Endothelial cell of hepatic sinusoid (primary cell): Measurements from ENCODE around the gene HAPSTR1.

ENCODE experiments used
- in situ Hi-C: cut with HindIII; loops from 2 replicates; pipeline ENCODE4 v1.10.0; 2017; ENCODE audit warnings: low sequenced_read_pairs

The HAPSTR1 gene

DNA sequence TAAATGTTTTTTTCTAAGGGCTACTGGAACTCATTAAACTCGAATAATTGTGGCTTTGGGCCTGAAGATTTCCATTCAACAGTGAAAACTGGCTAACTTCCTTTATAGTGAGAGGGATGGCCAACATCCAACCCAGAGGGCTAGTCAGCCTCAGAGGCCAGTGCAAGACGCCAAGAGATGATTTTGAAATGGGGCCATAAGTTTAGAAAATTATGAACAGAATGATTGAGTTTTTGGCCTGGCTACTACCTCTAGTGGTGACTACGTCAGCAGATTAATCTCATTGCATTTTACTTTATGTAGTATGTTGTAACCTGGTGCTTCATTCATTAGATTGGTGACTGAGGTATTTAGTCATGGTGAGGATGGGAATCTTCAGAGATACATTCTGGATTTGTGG is 28.4 kb downstream of the HAPSTR1 start:
- in situ Hi-C loops: loop anchor here (5.0 to 10.0 kb wide), 2 partner anchors 105 to 192 kb away; no protein-coding TSS in a partner anchor

DNA sequence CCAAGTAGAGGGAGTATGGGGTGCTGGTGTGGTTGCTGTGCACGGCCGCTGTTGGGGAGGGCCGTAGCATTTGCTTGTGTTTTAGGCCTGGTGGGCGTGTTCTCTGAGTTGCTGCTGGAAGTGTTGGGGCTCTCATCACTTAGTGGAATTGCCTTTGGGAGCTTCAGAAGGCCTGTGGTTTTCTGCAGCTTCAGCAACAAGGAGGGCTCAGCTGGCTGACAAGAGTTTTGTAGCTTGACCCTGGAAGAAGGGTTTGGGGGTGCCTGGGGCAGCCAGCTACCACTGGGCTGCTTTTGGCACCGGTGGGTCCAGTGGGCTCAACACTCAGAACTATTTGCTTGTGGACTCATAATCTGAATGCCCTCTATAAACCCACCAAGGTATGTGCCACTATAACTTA is 30.9 kb downstream of the HAPSTR1 start:
- in situ Hi-C loops: no loop called here

DNA sequence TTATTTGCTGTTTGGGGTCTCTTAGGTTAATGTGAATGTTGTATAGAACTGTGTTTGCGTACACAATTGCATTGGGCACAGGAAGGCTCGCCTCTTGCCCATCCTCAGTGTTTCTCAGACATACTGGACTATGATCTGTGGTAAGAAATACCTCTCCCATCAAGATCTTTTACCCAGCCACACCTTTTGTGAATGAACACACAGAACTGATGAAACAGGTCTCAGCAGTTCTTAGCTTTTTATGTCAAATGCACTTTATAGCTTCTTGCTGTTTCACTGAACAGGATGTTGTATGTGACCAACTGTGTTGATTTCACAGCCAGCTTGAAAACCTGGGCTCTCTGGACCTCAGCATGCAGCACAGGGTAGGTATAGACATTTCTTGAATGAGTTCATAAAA is 31.5 kb downstream of the HAPSTR1 start:
- in situ Hi-C loops: no loop called here

DNA sequence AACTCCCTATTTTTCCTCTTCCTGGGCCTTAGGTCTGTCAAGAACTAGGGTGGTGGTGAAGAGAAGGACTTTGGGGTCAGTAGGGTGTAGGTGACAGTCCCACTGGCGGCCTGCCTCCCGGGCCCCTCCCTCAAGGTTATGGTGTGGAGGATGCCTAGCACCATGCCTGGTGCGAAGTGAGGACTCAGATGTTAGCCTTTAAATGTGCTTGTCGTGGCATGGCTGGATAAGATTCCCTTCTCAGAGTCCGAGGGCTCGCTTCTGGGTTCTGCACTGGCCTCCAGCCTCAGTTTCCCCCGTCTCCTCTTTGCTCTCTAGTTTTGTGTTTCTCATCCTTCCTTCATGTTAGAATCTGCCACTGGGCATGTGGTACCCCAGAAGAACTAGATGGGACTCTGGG is 32.0 kb downstream of the HAPSTR1 start:
- in situ Hi-C loops: no loop called here

DNA sequence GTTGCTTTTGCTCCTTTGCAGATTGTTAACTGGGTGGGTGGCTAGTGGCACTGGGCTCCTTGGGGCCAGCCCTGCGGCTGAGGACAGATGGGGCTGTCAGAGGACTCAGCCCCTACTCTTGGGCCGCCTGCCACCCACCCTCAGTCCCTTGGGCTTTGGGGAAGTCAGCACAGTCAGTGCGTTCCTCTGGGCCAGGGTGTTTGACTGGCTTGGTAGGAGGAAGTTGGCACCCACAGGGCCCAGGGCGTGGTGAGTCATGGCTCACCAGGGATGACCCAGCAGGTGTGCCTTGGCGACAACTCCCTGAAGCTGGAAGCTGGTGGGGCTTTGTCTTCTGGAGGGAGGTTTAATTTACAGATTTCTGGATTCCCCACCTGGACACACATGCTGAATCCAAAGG is 32.4 kb downstream of the HAPSTR1 start:
- in situ Hi-C loops: no loop called here

DNA sequence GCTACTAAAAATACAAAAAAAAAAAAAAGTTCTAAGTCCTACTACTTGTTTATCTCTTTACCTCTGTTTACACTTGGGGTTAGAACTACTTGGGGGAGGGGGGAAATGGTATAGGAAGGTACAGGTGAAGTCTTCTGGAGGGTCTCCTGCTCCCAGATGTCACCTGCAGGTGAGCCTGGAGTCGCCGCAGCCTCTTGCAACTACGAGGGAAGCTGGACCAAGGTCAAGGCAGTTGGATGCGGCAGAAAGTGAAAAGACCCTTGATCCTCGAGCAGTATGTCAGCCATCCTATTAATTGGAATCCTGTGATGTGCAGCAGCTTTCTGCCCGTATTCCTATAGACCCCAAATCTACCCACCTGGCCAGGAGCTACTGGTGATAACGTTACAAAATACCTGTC is 33.0 kb downstream of the HAPSTR1 start:
- in situ Hi-C loops: no loop called here

DNA sequence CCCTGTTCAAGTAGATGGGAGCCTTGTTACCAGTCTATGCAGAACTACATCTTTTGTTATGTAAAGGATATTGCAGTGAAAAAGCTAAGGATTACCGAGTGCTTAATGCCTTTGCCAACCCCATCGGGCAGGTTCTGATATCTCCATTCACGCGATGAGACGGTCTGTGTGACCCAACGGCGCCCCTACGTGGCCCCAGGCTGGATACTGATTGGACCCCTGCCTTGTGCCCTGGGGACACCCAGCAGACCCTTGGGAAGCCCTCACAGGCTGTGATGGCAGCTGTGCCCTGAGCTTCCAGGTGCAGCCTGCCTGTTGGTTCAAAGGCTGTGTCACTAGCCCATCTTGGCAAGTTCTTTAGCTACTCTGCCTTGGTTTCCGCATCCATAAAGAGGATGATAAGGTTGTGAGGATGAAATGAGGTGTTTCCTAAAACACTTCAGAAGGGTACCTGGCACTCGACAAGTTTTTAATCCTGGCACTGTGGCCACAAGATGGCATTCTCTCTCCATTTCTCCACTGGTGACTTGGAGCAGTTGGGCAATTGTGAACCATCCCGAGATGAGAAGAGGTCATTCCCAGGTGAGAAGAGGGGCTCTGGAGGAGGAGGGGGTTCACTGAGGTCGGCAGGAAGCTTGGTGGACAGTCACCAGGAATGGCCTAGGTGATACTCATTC is 33.6 kb downstream of the HAPSTR1 start:
- in situ Hi-C loops: no loop called here

DNA sequence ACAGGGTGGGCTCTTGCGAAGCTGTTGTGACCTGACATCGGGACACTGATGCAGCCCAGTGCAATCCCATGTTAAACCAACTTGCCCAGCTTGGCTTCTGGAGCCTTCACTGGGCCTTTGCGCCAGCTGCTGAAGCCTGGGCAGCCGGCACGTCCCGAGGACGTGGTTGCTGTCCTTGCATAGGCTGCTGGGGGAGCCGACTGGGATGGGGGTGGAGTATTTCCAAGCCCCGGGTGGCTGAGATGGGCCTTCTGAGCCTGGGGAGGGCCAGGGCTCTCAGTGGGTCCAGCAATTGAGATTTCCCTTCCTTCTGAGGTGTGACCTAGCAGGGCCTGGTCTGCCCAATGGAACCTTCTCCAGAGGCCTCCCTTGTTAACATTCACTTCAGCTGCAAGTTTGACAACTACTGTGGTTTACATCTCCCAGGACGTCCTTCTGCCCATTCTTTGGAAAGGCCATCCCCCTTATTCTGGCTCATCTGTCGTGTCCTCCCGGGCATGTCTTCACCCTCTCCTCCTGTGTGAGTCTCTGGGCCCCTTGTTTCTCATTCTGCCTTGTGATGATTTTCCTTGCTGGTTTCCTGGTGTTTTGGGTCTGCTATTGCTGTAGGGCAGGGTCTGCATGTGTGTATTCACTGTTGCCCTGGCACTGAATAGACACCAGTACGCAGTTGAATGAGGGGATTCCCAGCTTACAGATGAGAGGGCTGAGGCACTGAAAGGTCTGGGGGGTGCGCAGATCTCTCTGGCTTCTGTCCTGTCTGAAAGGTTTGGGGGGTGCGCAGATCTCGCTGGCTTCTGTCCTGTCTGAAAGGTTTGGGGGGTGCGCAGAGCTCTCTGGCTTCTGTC is 34.4 kb downstream of the HAPSTR1 start:
- in situ Hi-C loops: no loop called here

DNA sequence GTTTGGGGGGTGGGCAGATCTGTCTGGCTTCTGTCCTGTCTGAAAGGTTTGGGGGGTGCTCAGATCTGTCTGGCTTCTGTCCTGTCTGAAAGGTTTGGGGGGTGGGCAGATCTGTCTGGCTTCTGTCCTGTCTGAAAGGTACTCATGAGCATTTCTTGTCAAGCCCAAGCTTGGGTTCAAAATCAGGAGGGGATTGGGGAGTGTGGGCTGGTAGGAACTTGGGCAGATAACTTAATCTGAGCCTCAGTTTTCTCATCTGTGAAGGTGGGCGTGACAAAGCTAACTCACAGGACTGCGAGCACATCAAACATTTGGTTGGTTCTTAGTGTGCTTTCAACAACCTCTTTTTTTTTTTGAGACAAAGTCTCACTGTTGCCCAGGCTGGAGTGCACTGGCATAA is 35.2 kb downstream of the HAPSTR1 start:
- in situ Hi-C loops: no loop called here

DNA sequence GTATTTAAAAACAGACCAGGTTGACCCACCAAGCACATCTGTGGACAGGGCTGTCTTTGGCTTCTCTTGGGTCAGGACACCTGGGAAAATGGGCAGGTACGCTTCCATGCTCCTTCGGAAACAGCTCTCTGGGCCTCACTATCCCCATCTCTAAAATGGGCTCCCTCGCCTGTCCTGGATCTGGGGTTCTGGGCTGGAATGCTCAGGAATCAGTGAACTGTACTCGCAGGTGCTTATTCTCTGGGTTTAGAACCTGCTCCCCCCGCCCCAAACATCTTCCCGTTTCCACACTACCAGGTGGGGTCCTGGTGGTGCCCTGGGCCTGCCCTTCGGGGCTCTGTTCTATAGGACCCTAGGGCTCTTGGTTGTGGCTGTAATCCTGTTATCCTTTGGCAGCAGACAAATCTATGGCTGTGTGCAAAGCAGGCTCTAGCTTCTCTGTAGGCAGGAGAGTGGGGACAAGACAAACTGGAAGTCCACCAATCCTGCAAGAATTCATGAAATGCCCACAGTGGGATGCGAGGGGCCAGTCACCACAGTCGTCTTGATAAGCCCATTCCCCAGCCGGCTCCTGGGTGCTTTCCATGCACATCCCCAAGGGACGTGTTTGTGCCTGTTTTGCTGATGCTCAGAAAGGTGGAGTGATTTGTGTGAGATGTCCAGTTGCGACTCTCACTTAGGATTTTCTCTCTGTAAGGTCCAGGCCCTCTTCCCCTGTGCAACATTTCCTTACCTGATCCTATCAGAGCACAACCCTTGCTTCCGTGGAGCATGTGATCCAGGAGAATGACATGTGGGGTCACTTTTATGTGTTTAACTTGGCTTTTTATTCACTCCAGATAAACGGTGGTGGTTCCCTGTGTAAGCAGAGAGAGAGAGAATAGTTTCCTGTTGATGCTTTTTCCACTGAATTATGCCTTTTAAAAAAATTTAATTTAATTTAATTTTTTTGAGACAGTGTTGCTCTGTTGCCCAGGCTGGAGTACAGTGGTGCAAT is 37.2 kb downstream of the HAPSTR1 start:
- in situ Hi-C loops: no loop called here

DNA sequence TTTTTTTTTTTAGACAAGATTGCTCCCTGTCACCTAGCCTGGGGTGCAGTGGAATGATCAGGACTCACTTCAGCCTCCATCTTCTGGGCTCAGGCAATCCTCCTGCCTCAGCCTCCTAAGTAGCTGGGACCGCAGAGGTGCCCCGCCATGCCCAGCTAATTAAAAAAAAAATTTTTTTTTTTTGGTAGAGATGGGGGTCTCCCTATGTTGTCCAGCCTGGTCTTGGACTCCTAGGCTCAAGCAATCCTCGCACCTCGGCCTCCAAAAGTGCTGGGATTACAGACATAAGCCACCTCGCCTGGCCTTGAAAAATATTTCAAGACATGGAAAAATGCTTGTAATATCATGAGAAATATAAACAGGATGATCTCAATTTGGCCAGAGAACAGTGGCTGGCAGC is 42.9 kb downstream of the HAPSTR1 start:
- in situ Hi-C loops: no loop called here

DNA sequence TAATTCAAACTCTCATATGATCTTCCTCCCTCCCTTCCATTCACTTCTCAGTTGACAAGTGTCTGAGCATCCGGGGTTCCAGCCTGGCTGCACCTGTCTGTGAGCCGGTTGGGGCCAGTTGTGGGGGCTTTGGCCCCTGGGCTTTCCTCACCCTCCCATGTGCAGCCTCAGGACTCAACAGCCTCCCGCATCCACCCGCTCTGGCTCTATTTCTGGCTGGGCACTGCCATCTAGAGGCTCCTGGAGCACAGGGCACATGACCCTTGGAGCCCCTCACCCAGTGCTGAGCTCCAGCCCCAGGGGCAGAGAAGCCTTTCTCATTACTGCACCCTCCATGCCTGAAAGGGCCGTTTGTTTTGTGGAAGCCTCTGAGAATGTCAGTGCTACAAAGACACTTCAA is 43.3 kb downstream of the HAPSTR1 start:
- in situ Hi-C loops: no loop called here

DNA sequence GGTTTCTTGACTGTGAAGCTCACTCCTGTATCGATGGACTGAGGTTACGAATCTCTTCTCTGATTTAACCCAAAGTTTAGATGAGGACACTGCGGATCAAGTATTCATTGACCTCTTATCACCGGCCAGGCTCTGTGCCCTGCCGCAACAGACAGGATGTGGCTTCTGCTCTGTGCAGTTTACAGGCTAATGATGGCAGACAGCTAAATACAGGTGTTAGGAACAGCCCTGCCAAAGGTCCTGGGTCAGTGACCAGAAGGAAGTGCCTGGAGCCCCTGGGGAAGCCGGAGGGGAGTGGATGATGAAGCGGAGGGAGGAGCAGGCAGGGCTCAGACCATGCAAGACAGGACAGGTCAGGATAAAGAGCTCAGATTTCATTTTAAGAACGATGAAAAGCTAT is 44.4 kb downstream of the HAPSTR1 start:
- in situ Hi-C loops: no loop called here

DNA sequence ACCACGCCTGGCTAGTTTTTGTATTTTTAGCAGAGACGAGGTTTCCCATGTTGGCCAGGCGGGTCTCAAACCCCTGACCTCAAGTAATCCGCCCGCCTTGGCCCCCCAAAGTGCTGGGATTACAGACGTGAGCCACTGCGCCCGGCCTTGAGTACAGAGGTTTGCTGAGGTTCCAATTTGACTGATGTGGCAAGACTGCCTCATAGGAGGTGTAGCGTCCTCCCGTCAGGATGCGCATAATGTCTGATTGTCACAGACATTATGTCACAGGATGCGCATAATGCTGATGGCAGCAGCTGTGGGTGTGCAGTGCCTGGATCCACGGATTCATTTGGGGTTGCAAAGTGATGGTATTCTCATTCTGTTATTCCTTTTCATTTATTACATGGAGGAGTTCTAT is 45.2 kb downstream of the HAPSTR1 start:
- in situ Hi-C loops: no loop called here

DNA sequence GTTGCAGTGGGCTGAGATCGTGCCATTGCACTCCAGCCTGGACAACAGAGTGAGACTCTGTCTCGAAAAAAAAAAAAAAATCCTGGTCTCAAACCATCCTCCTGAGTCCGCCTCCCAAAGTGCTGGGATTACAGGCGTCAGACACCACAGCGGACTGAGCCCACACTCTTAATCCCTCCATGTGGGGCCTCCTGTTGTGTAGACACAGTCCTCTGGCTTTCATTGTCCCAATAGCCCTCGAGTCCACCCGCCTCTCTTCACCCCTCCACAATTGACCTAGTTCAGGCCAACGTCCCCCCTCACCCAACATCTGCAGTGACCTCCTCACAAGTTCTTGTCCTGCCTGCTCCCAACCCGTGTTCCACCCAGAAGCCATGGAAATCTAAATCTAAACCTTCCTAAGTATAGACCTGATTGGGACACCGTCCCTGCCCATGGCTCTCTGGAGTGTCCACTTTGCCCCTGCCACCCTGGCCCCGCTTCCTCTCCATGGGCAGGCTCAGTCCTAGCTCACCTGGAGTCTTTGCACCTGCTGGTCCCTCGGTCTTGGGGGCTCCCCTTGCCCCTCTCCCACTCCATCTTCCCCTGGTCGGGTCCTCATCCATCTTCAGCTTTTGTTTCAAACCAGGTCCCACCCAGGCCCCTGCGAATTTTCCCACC is 46.7 kb downstream of the HAPSTR1 start:
- in situ Hi-C loops: no loop called here

DNA sequence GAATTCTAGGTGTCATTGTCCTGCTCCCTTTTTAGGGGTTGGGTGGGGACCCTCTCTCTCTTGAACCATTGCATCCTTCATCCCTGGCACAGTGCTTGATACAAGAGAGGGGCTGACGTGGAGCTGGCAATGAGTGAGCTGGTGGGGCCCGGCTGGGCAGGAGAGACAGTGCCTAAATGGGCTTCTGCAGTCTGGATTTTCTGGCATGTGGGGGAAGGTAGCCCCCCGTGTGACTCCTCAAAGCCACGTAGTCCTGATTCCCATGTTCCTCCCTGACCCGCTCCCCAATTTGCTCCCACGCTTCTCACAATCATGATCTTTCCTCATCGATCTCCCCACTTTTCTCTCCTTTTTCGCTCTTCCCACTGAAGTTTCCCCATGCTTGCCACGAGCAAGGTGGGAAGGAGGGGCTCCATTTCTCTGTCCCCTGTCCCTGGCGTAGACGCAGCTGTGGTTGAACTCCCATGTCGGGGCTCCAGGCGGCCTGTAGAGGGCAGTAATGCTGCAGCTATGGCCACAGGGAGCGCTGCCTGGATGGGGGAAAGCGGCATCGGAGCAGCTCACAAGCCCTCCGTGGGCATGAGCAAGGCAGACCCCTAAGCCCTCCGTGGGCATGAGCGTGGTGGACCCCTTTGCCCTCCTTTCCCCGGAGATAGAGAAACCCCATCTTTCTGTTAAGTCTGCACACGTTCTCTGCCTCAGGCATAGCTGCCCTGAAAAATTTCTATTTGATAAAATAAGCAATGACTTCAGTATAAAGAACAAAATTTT is 47.5 kb downstream of the HAPSTR1 start:
- in situ Hi-C loops: no loop called here

DNA sequence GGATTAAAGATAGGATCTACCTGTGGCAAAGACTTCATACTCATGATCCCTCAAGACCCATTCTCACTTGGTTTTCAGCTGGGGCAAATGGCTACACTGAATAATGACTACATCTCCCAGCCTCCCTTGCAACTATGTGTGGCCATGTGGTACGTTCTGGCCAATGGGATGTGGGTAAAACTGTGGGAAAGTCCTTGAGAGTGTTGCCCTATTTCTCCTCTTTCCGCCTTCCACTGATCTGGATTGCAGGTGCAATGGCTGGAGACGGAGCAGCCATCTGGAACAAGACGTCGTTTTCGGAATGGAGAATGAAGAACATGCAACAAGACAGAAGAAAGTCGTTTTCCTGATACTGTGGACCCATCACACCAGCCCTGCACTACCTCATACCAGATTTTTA is 48.5 kb downstream of the HAPSTR1 start:
- in situ Hi-C loops: no loop called here
